ENCODE data around the gene NNMT. TPM values are rescaled to one million over a fixed set of nuclear protein-coding genes. Genes with fewer than 3 reads are reported as not detected.

NNMT gene
- polyA plus RNA-seq, 1 donor (not counting 4 experiments of a cell fraction or from before 2014, with no cell fraction given), result 0.13 TPM

DNA sequence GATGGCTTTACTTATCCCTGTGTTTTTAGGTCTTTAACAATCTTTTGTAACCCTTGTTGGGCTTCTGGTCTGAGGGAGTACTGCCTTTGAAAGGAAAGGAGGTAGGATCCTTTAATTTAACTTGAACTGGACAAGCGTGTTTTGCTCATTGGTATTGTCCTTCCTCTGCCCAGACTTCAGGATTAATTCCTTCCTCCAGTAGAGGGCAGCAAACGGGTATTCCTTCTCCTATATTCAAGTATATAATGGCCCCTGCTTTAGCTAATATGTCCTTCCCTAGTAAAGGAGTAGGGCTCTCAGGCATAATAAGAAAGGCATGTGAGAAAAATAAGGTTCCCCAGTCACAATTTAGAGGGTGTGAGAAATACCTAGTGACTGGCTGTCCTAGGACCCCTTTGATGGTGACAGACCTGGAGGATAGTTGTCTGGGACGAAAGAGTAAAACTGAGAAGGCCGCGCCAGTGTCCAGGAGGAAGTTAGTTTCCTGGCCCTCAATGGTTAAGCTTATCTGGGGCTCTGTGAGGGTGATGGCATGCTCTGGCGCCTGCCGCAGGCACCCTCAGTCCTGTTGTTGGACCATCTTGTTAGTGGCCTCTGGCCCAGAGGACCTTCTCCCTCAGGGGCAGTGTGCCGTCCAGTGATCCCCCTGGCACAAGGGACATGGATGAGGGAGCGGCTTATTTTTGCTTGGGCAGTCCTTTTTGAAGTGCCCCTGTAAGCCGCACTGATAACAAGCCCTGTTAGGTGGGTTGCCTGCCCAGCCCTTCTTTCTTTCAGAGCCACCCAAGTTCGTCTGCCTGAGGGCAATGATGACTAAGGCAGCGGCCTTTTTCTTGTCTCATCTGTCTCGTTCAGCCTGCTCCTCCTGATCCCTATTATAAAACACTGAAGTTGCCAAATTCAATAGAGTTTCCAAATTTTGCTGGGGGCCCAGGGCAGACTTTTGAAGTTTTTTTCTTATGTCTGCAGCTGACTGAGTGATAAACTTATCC is 52.3 kb downstream of the NNMT start:
- dilution Hi-C loops (cut with MboI; ENCODE audit: extremely low pct_ligation_motif_present, low sequenced_read_pairs), result no loop called here
- H3K27ac ChIP-seq (ENCODE audit: control insufficient read depth, insufficient read depth, low read length), result peak overlapping the region; percentile 34
- H4K20me1 ChIP-seq (ENCODE audit: control insufficient read depth, extremely low read depth, insufficient read depth, low read length), result no peaks in the 10 kb centered on the region
- peak overlapping the region; percentile 25 for H3K4me2 ChIP-seq (ENCODE audit: control insufficient read depth, extremely low read depth, insufficient read depth, low read depth, low read length)
- FAIRE-seq (no peak), DNase-seq (ENCODE audit: low read depth, low spot score) (peak; percentile 44)
- TF ChIP-seq CTCF (optimal IDR thresholded peaks at IDR 0.05 in 1 of 3, IDR thresholded peaks at IDR 0.05 in 1 of 3, conservative IDR thresholded peaks at IDR 0.05 in 1 of 3; ENCODE audit: extremely low read depth in 1 of 3, insufficient read depth in 2 of 3, low read length in 3 of 3), result peak; percentile 42 to 51 (median 43)
- TF ChIP-seq EZH2 (IDR thresholded peaks at IDR 0.05; ENCODE audit: low read length), result no peak
- no peaks in the 10 kb centered on the region for H3K79me2 ChIP-seq (ENCODE audit: control insufficient read depth, insufficient read depth, low read length)
- H3K9me1 ChIP-seq (ENCODE audit: control insufficient read depth, extremely low read depth, insufficient read depth, low read length), result no peaks in the 10 kb centered on the region
- peak overlapping the region; percentile 52 for H2AFZ ChIP-seq (ENCODE audit: control insufficient read depth, low read length)
- H3K9me3 ChIP-seq (ENCODE audit: control insufficient read depth, low read depth, low read length), result no peaks in the 10 kb centered on the region
- no peak overlapping the region for H3K9ac ChIP-seq (ENCODE audit: control insufficient read depth, extremely low read depth, insufficient read depth, low read length)
- H3K4me1 ChIP-seq (ENCODE audit: control insufficient read depth, extremely low read depth, insufficient read depth, low read length), result peaks cover 17% of the 10 kb centered on the region
- no peaks in the 10 kb centered on the region for H3K27me3 ChIP-seq (ENCODE audit: control insufficient read depth, extremely low read depth, insufficient read depth, low read length)
- H3K4me3 ChIP-seq (ENCODE audit: control insufficient read depth in 2 of 3, extremely low read depth in 1 of 3, insufficient read depth in 2 of 3, low read depth in 1 of 3, low read length in 3 of 3), result no peak overlapping the region
- no peaks in the 10 kb centered on the region for H3K36me3 ChIP-seq (ENCODE audit: control insufficient read depth in 2 of 2, extremely low read depth in 1 of 2, insufficient read depth in 2 of 2, low read length in 2 of 2)

DNA sequence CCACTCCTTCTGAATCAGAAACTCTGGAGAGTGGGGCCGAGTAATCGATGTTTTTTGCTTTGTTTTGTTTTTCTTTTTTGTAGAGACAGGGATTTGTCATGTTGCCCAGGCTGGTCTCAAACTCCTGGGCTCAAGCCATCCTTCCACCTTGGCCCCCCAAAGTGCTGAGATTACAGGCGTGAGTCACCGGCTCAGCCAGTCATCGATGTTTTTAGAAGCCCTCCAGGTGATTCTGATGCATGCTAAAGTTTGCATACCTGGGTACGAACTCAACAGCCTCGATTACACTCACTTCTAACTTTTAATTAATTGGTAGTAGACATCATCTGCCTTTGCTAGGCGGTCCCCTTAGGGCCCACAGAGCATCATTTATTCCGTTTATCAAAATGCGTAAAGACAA is 53.8 kb downstream of the NNMT start:
- FAIRE-seq, result no peak
- Histone ChIP-seq H3K27me3 (ENCODE audit: control insufficient read depth, extremely low read depth, insufficient read depth, low read length) (no peaks in the 10 kb centered on the region), H3K27ac (ENCODE audit: control insufficient read depth, insufficient read depth, low read length) (no peak overlapping the region), H4K20me1 (ENCODE audit: control insufficient read depth, extremely low read depth, insufficient read depth, low read length) (no peaks in the 10 kb centered on the region), H3K9ac (ENCODE audit: control insufficient read depth, extremely low read depth, insufficient read depth, low read length) (no peak overlapping the region), H3K79me2 (ENCODE audit: control insufficient read depth, insufficient read depth, low read length) (no peaks in the 10 kb centered on the region), H3K36me3 (ENCODE audit: control insufficient read depth in 2 of 2, extremely low read depth in 1 of 2, insufficient read depth in 2 of 2, low read length in 2 of 2) (no peaks in the 10 kb centered on the region), H3K4me1 (ENCODE audit: control insufficient read depth, extremely low read depth, insufficient read depth, low read length) (peaks cover 22% of the 10 kb centered on the region), H3K4me3 (ENCODE audit: control insufficient read depth in 2 of 3, extremely low read depth in 1 of 3, insufficient read depth in 2 of 3, low read depth in 1 of 3, low read length in 3 of 3) (no peak overlapping the region), H3K4me2 (ENCODE audit: control insufficient read depth, extremely low read depth, insufficient read depth, low read depth, low read length) (no peak overlapping the region), H3K9me1 (ENCODE audit: control insufficient read depth, extremely low read depth, insufficient read depth, low read length) (no peaks in the 10 kb centered on the region), H3K9me3 (ENCODE audit: control insufficient read depth, low read depth, low read length) (no peaks in the 10 kb centered on the region), H2AFZ (ENCODE audit: control insufficient read depth, low read length) (no peak overlapping the region)
- TF ChIP-seq CTCF (optimal IDR thresholded peaks at IDR 0.05 in 1 of 3, IDR thresholded peaks at IDR 0.05 in 1 of 3, conservative IDR thresholded peaks at IDR 0.05 in 1 of 3; ENCODE audit: extremely low read depth in 1 of 3, insufficient read depth in 2 of 3, low read length in 3 of 3) (no peak), EZH2 (IDR thresholded peaks at IDR 0.05; ENCODE audit: low read length) (no peak)
- dilution Hi-C loops (cut with MboI; ENCODE audit: extremely low pct_ligation_motif_present, low sequenced_read_pairs), result no loop called here
- no peak for DNase-seq (ENCODE audit: low read depth, low spot score)

All from keratinocyte (primary cell).